Measurements from ENCODE around the gene RGPD5. TPM values are rescaled to one million over a fixed set of nuclear protein-coding genes. Genes with fewer than 3 reads are reported as not detected.
"Not testable (repeated sequence)": the region's sequence is repeated elsewhere in the genome, so short reads cannot be mapped to it uniquely, and the experiment has no call there.

The RGPD5 gene
- total RNA-seq (2014; rRNA removed) (18.5 and 26.0 TPM in 2 replicates), Bru-seq, nascent RNA (percentile 9 among the genes with signal in this experiment), BruChase-seq, experiment 1, labeled RNA remaining after a 6-hour chase (percentile 9 among the genes with signal in this experiment), BruChase-seq, experiment 2, labeled RNA remaining after a 2-hour chase (percentile 7 among the genes with signal in this experiment)
- long read RNA-seq, full-length matches to known transcripts = 10 of 22 reads
- long read RNA-seq, partial matches to known transcripts = 2 of 22 reads
- long read RNA-seq, other reads (novel, unspliced or antisense) = 10 of 22 reads

- CTCF ChIA-PET; H4K20me1 ChIP-seq (ENCODE audit: low read length); H3K79me2 ChIP-seq (ENCODE audit: low read length); H3K4me1 ChIP-seq (ENCODE audit: insufficient read depth, low read length); H3K4me3 ChIP-seq (ENCODE audit: low read length); DNase-seq; intact Hi-C loops (cut with micrococcal nuclease); H3F3A ChIP-seq (ENCODE audit: low read length, unreplicated experiment); POLR2A ChIA-PET (ENCODE audit: unreplicated experiment); H2AFZ ChIP-seq (ENCODE audit: low read length); H3K27ac ChIP-seq (ENCODE audit: low read length); H3K27me3 ChIP-seq (ENCODE audit: low read length); BruUV-seq (replicated peaks); H3K4me2 ChIP-seq (ENCODE audit: low read length); H3K9me3 ChIP-seq (ENCODE audit: low read length); H3K36me3 ChIP-seq (ENCODE audit: low read depth, low read length); H3K9ac ChIP-seq (ENCODE audit: low read length); H3K9me2 ChIP-seq (replicated peaks; ENCODE audit: low read length): not testable (repeated sequence)
- ATAC-seq = peak; percentile 63
Observed at GRCh38 chr2:109794074-109794737, at the start of gene RGPD5. RGPD5 (plus strand) TSS chr2:109794305; CDS start chr2:109794466, 161 bp downstream.

- CTCF ChIA-PET; H3K36me3 ChIP-seq (ENCODE audit: low read depth, low read length); intact Hi-C loops (cut with micrococcal nuclease); H3K27ac ChIP-seq (ENCODE audit: low read length); POLR2A ChIA-PET (ENCODE audit: unreplicated experiment); BruUV-seq (replicated peaks); H3K9ac ChIP-seq (ENCODE audit: low read length); H3K9me3 ChIP-seq (ENCODE audit: low read length); H2AFZ ChIP-seq (ENCODE audit: low read length); ATAC-seq; H3K4me1 ChIP-seq (ENCODE audit: insufficient read depth, low read length); DNase-seq; H3K4me2 ChIP-seq (ENCODE audit: low read length); H3F3A ChIP-seq (ENCODE audit: low read length, unreplicated experiment); H3K27me3 ChIP-seq (ENCODE audit: low read length); H3K9me2 ChIP-seq (replicated peaks; ENCODE audit: low read length); H3K79me2 ChIP-seq (ENCODE audit: low read length); H4K20me1 ChIP-seq (ENCODE audit: low read length); H3K4me3 ChIP-seq (ENCODE audit: low read length): not testable (repeated sequence)
Observed at GRCh38 chr2:109751572-109751971, 42.5 kb upstream of the RGPD5 start.

DNA sequence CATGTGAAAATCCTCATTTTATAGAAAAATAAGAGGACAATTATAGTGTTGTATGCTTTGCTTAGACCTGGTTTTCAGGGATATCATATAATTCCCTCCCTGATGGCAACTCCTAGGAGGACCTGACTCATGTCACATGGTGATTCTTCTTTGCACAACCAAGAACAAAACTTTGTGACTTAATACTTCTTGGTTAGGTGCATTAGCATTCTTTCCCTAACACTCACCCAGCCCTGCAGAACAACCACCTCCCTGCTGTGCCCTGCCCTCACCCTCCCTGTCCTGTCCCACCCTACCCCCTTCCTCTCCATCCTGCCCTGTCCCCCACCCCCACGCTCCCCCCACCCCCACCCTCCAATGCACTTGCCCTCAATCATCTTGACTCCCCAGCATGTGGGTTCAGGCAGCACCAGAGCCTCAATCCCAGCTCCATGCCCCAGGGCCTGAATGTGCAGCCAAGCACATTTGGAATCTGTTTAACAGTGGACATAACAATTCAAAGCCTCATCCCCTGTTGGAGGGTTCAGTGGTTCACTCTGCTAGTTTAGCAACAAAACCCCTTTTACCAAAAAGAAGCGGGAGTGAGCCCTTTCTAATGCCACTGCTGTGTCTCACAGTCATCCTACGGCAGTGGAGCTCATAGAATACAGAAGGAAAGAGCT lies 36.8 kb upstream of the RGPD5 start:
- H3K4me2 ChIP-seq (ENCODE audit: low read length); ATAC-seq; H2AFZ ChIP-seq (ENCODE audit: low read length); H3K4me3 ChIP-seq (ENCODE audit: low read length); DNase-seq; H4K20me1 ChIP-seq (ENCODE audit: low read length); H3K27ac ChIP-seq (ENCODE audit: low read length); H3K36me3 ChIP-seq (ENCODE audit: low read depth, low read length); H3K79me2 ChIP-seq (ENCODE audit: low read length); BruUV-seq (replicated peaks); H3K27me3 ChIP-seq (ENCODE audit: low read length); H3K9me2 ChIP-seq (replicated peaks; ENCODE audit: low read length); intact Hi-C loops (cut with micrococcal nuclease); H3K9me3 ChIP-seq (ENCODE audit: low read length); H3F3A ChIP-seq (ENCODE audit: low read length, unreplicated experiment); H3K9ac ChIP-seq (ENCODE audit: low read length); POLR2A ChIA-PET (ENCODE audit: unreplicated experiment); CTCF ChIA-PET; H3K4me1 ChIP-seq (ENCODE audit: insufficient read depth, low read length): not testable (repeated sequence)

DNA sequence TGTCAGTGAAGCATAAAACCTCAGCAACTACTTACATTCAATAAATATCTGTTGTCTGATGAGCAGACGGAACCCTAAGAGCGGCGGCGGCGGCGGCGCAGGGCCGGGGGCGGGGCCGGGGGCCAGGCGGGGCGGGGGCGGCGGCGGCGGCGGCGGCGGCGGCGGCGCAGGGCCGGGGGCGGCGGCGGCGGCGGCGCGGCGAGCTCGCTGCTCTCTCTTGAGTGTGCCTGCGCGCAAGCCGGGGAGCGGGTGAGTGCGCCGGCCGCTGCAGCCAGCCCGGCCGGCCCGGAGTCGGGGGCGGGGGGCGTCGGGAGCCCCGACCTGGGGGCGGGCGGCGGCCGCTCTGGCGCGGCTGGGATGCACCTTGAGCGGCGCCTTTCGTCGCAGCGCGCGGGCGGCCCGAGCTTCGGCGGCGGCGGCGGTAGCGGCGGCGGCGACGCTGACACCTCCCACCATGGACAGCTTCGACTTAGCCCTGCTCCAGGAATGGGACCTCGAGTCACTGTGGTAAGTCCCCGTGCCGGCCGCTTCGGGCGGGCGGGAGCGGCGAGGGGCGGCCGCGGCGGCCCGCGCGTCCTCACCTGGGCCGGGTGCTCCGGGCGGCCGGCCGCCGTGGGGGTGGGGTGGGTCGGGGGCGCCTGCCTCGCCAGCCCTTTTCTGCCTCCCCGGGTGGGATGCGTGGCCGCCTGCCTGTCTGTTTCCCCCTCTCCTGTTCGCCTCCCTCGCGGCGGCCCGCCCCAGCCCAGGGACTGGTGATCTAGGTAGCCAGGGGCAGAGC lies 33.7 kb upstream of the RGPD5 start:
- H3K36me3 ChIP-seq (ENCODE audit: low read depth, low read length); H3K4me3 ChIP-seq (ENCODE audit: low read length); BruUV-seq (replicated peaks); H3K9ac ChIP-seq (ENCODE audit: low read length); H4K20me1 ChIP-seq (ENCODE audit: low read length); H2AFZ ChIP-seq (ENCODE audit: low read length); DNase-seq; H3K9me2 ChIP-seq (replicated peaks; ENCODE audit: low read length); H3K79me2 ChIP-seq (ENCODE audit: low read length); H3K9me3 ChIP-seq (ENCODE audit: low read length); H3K4me1 ChIP-seq (ENCODE audit: insufficient read depth, low read length); H3F3A ChIP-seq (ENCODE audit: low read length, unreplicated experiment); POLR2A ChIA-PET (ENCODE audit: unreplicated experiment); H3K27me3 ChIP-seq (ENCODE audit: low read length); intact Hi-C loops (cut with micrococcal nuclease); H3K4me2 ChIP-seq (ENCODE audit: low read length); CTCF ChIA-PET; H3K27ac ChIP-seq (ENCODE audit: low read length): not testable (repeated sequence)
- ATAC-seq = peak; percentile 63

- BruUV-seq (replicated peaks); intact Hi-C loops (cut with micrococcal nuclease): not testable (repeated sequence)
Observed at GRCh38 chr2:109761043-109761454, 33.1 kb upstream of the RGPD5 start.

DNA sequence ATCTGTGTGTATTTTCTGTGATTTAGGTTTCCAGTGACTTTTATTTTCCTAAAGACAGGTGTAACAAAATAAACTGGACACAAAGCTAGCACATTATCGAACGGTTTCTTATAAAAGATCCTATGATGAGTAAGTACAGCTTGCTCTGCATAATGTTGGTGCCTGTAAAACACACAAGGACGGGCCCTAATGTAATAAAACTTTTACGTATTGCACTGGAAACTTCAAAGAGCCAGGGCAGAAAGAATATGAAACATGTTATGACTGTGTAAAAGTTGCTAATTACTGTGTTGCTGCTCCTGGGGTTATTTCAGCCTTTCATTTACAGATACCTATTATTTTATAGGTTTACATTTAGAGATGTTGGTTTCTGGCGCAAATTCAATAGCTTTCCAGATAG lies 32.1 kb upstream of the RGPD5 start:
- BruUV-seq (replicated peaks); H3F3A ChIP-seq (ENCODE audit: low read length, unreplicated experiment); intact Hi-C loops (cut with micrococcal nuclease); H3K4me3 ChIP-seq (ENCODE audit: low read length); H4K20me1 ChIP-seq (ENCODE audit: low read length); ATAC-seq; H3K9me2 ChIP-seq (replicated peaks; ENCODE audit: low read length); DNase-seq; H3K27ac ChIP-seq (ENCODE audit: low read length); H3K9me3 ChIP-seq (ENCODE audit: low read length); H3K36me3 ChIP-seq (ENCODE audit: low read depth, low read length); POLR2A ChIA-PET (ENCODE audit: unreplicated experiment); H3K9ac ChIP-seq (ENCODE audit: low read length); H2AFZ ChIP-seq (ENCODE audit: low read length); H3K79me2 ChIP-seq (ENCODE audit: low read length); H3K27me3 ChIP-seq (ENCODE audit: low read length); H3K4me1 ChIP-seq (ENCODE audit: insufficient read depth, low read length); CTCF ChIA-PET; H3K4me2 ChIP-seq (ENCODE audit: low read length): not testable (repeated sequence)

More at GRCh38 chr2:109761043-109761454, 33.1 kb upstream of the RGPD5 start:
- CTCF ChIA-PET; H3K4me3 ChIP-seq (ENCODE audit: low read length); H4K20me1 ChIP-seq (ENCODE audit: low read length); H3K4me2 ChIP-seq (ENCODE audit: low read length); DNase-seq; H3K36me3 ChIP-seq (ENCODE audit: low read depth, low read length); H3K27ac ChIP-seq (ENCODE audit: low read length); H3F3A ChIP-seq (ENCODE audit: low read length, unreplicated experiment); H3K79me2 ChIP-seq (ENCODE audit: low read length); POLR2A ChIA-PET (ENCODE audit: unreplicated experiment); H3K9me2 ChIP-seq (replicated peaks; ENCODE audit: low read length); H3K4me1 ChIP-seq (ENCODE audit: insufficient read depth, low read length); H3K9ac ChIP-seq (ENCODE audit: low read length); H3K27me3 ChIP-seq (ENCODE audit: low read length); H3K9me3 ChIP-seq (ENCODE audit: low read length); H2AFZ ChIP-seq (ENCODE audit: low read length): not testable (repeated sequence)
- ATAC-seq = peak; percentile 46

All from PC-3 (cell line).